Vagina (tissue), 2 donors: Measurements from ENCODE around the gene ESRRG. TPM values are rescaled to one million over a fixed set of nuclear protein-coding genes. Genes with fewer than 3 reads are reported as not detected.

Source experiments
- DNase-seq, 2 donors: peaks; one replicate each; pipeline ENCODE4 v3.0.0-alpha.2; 2017; ENCODE audit errors: extremely low spot score in 2 of 2
- H3K27ac ChIP-seq: fragments of 200-600 bp; sonication (generic); one replicate; pipeline ENCODE4 v1.5.1; 2019
- H3K27me3 ChIP-seq: fragments of 200-600 bp; sonication (generic); one replicate; pipeline ENCODE4 v1.5.1; 2019
- H3K36me3 ChIP-seq, 2 donors: fragments of 200-600 bp; sonication (generic); one replicate each; pipeline ENCODE4 v1.5.1; 2017 to 2019
- H3K4me1 ChIP-seq: fragments of 200-600 bp; sonication (generic); one replicate; pipeline ENCODE4 v1.5.1; 2019
- H3K4me3 ChIP-seq, 2 donors: fragments of 200-600 bp; sonication (generic); 1 replicate in 1 of 2; 2 replicates in 1 of 2; pipeline ENCODE4 v1.5.1; 2016 to 2019
- H3K9me3 ChIP-seq: fragments of 200-600 bp; sonication (generic); one replicate; pipeline ENCODE4 v1.5.1; 2019
- CTCF ChIP-seq, 3 experiments: fragments of 450-650 bp in 2 of 3; fragments of 200-600 bp in 1 of 3; sonication (generic) in 1 of 3; IDR thresholded peaks; one replicate each; pipeline ENCODE4 v1.5.1; 2017 to 2019; ENCODE audit warnings: antibody characterized with exemption in 3 of 3, mild to moderate bottlenecking in 2 of 3, moderate library complexity in 2 of 3
- POLR2A ChIP-seq, 2 donors: fragments of 450-650 bp; IDR thresholded peaks; one replicate each; pipeline ENCODE4 v1.6.1; 2017; ENCODE audit warnings: antibody characterized with exemption in 2 of 2, mild to moderate bottlenecking in 2 of 2, moderate library complexity in 2 of 2
- POLR2AphosphoS5 ChIP-seq, 2 donors: sonication (generic); formaldehyde crosslinking; IDR thresholded peaks; one replicate each; pipeline ENCODE4 v1.9.0; 2017; ENCODE audit warnings: antibody characterized with exemption in 2 of 2, mild to moderate bottlenecking in 2 of 2, low read depth in 1 of 2; ENCODE audit not compliant: insufficient read depth in 1 of 2
- intact Hi-C: fragments of 100-400 bp; cut with DNase I; formaldehyde crosslinking; loops from one replicate; pipeline ENCODE4 v1.15.1; 2023
- total RNA-seq: library from RNA; depleted of rRNA; stranded (reverse); fragments of >200 nt; gene quantifications from one replicate; pipeline ENCODE4 v1.2.3, GENCODE V29; 2016

ESRRG gene
- total RNA-seq, 1 donor from 2014 or later: 0.98 TPM

GRCh38 chr1:216604771-216605170 lies 118.5 kb downstream of the ESRRG start:
- Histone ChIP-seq H3K27me3 (no peaks in the 10 kb centered on the region), H3K9me3 (no peaks in the 10 kb centered on the region), H3K27ac (no peak overlapping the region), H3K4me3 (no peak overlapping the region), H3K36me3 (no peaks in the 10 kb centered on the region), H3K4me1 (peaks cover 7% of the 10 kb centered on the region)
- no peak for TF ChIP-seq POLR2AphosphoS5 (IDR thresholded peaks at IDR 0.05; ENCODE audit: insufficient read depth in 1 of 2, low read depth in 1 of 2)
- TF ChIP-seq POLR2A (IDR thresholded peaks at IDR 0.05): no peak
- TF ChIP-seq CTCF (IDR thresholded peaks at IDR 0.05): no peak
- intact Hi-C loops: no loop called here
- DNase-seq: no peak

GRCh38 chr1:216600730-216601609 lies 122.3 kb downstream of the ESRRG start:
- Histone ChIP-seq H3K4me3 (peak overlapping the region; percentile 56 to 63), H3K27ac (peak overlapping the region; percentile 81), H3K4me1 (peaks cover 7% of the 10 kb centered on the region), H3K9me3 (no peaks in the 10 kb centered on the region), H3K27me3 (no peaks in the 10 kb centered on the region), H3K36me3 (no peaks in the 10 kb centered on the region)
- intact Hi-C loops: no loop called here
- TF ChIP-seq POLR2A (IDR thresholded peaks at IDR 0.05) (no peak), POLR2AphosphoS5 (IDR thresholded peaks at IDR 0.05; ENCODE audit: insufficient read depth in 1 of 2, low read depth in 1 of 2) (peak; percentile 17 to 63), CTCF (IDR thresholded peaks at IDR 0.05) (peak in 1 of 3 experiments; percentile 10)
- peak in 1 of 2 donors; percentile 89 for DNase-seq

DNA sequence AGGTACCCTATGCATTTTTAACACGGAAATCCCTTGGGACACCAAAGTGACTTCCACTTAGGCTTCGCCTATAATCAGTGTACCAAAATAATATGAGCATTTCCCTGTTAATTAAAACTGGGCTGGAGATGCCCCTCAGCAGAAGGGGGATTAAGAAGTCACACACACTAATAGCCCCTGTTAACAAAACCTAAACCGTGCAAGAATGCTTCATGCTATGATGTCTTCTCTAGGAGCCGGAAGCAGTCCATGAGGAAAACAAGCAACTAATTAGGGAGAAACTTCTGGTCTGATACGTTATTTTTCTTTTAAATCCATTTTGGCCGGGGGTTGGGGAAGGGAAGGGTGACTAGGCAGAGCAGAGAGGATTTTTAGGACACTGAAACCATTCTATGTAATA lies 123.4 kb downstream of the ESRRG start:
- Histone ChIP-seq H3K9me3 (no peaks in the 10 kb centered on the region), H3K27ac (peak overlapping the region; percentile 81), H3K36me3 (no peaks in the 10 kb centered on the region), H3K27me3 (no peaks in the 10 kb centered on the region), H3K4me1 (peaks cover 7% of the 10 kb centered on the region), H3K4me3 (no peak overlapping the region)
- TF ChIP-seq POLR2A (IDR thresholded peaks at IDR 0.05): no peak
- no peak for TF ChIP-seq CTCF (IDR thresholded peaks at IDR 0.05)
- no peak for DNase-seq
- intact Hi-C loops: no loop called here

DNA sequence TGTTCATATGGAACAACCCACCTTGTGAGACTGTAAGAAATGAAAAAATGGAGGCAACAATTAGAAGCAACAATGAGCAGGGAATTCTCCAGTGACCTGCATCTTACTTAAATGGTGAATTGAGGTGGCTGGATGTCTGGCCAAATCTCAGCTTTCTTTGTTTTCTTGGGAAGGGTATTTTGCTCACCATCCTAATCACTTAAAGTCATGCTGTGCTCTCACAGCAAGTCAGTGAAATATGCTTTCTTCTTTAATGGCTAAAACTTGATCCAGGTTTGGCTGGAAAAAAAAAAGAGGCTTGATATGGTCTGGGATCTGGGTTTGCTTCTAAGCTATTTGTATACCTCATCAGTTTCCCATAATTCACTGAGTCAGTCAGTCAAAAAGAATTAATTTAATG lies 124.8 kb downstream of the ESRRG start:
- no peak for DNase-seq
- Histone ChIP-seq H3K9me3 (no peaks in the 10 kb centered on the region), H3K27ac (no peak overlapping the region), H3K4me3 (no peak overlapping the region), H3K36me3 (no peaks in the 10 kb centered on the region), H3K4me1 (peaks cover 7% of the 10 kb centered on the region), H3K27me3 (no peaks in the 10 kb centered on the region)
- intact Hi-C loops: no loop called here
- TF ChIP-seq POLR2A (IDR thresholded peaks at IDR 0.05) (no peak), POLR2AphosphoS5 (IDR thresholded peaks at IDR 0.05; ENCODE audit: insufficient read depth in 1 of 2, low read depth in 1 of 2) (no peak), CTCF (IDR thresholded peaks at IDR 0.05) (no peak)

GRCh38 chr1:216596281-216596862 lies 126.9 kb downstream of the ESRRG start:
- no peak for TF ChIP-seq POLR2AphosphoS5 (IDR thresholded peaks at IDR 0.05; ENCODE audit: insufficient read depth in 1 of 2, low read depth in 1 of 2)
- TF ChIP-seq CTCF (IDR thresholded peaks at IDR 0.05): no peak
- no peak for TF ChIP-seq POLR2A (IDR thresholded peaks at IDR 0.05)
- DNase-seq: no peak
- H3K27me3 ChIP-seq: no peaks in the 10 kb centered on the region
- H3K27ac ChIP-seq: no peak overlapping the region
- intact Hi-C loops: no loop called here
- H3K9me3 ChIP-seq: no peaks in the 10 kb centered on the region
- peaks cover 7% of the 10 kb centered on the region for H3K4me1 ChIP-seq
- no peak overlapping the region for H3K4me3 ChIP-seq
- no peaks in the 10 kb centered on the region for H3K36me3 ChIP-seq
